OCI-LY3 (cell line): ENCODE data around the gene MBOAT7.

ENCODE experiments used
- H2AFZ ChIP-seq: fragments of 200-600, 300-600 bp; shearing (Covaris generic); 2 replicates; pipeline ENCODE4 v1.6.0; 2014; ENCODE audit warnings: antibody characterized with exemption, low read depth, low read length
- H3K27ac ChIP-seq: fragments of 200-600, 300-600 bp; sonication (generic); 2 replicates; pipeline ENCODE4 v1.5.1; 2014; ENCODE audit warnings: mild to moderate bottlenecking, low read length, moderate library complexity, mixed read lengths
- H3K27me3 ChIP-seq: fragments of 200-600, 300-600 bp; sonication (generic); 2 replicates; pipeline ENCODE4 v1.6.1; 2014; ENCODE audit warnings: low read depth, low read length, mixed read lengths
- H3K36me3 ChIP-seq: fragments of 200-600, 300-600 bp; sonication (generic); replicated peaks from 2 replicates; pipeline ENCODE3; 2014; ENCODE audit warnings: low read depth, low read length, mixed read lengths
- H3K4me1 ChIP-seq: fragments of 300-600, 200-600 bp; sonication (generic); 2 replicates; pipeline ENCODE4 v1.6.1; 2014; ENCODE audit warnings: low read length, mixed read lengths
- H3K4me2 ChIP-seq: fragments of 200-600, 300-600 bp; sonication (generic); 2 replicates; pipeline ENCODE4 v1.6.1; 2014; ENCODE audit warnings: low read length, mixed read lengths
- H3K4me3 ChIP-seq: fragments of 300-600, 200-600 bp; sonication (generic); 2 replicates; pipeline ENCODE4 v1.5.1; 2014; ENCODE audit warnings: antibody characterized with exemption, mild to moderate bottlenecking, low read length, moderate library complexity
- H3K79me2 ChIP-seq: fragments of 300-600, 200-600 bp; shearing (Covaris generic); 2 replicates; pipeline ENCODE4 v1.6.1; 2014; ENCODE audit warnings: mild to moderate bottlenecking, low read length, mixed read lengths
- H3K9ac ChIP-seq: fragments of 300-600, 200-600 bp; shearing (Covaris generic); 2 replicates; pipeline ENCODE4 v1.6.0; 2014; ENCODE audit warnings: mild to moderate bottlenecking, low read length, moderate library complexity
- H3K9me3 ChIP-seq: fragments of 200-600, 300-600 bp; shearing (Covaris generic); 2 replicates; pipeline ENCODE4 v1.6.1; 2014; ENCODE audit warnings: low read length, mixed read lengths; ENCODE audit not compliant: insufficient read depth
- H4K20me1 ChIP-seq: fragments of 200-600, 300-600 bp; sonication (generic); 2 replicates; pipeline ENCODE4 v1.6.1; 2016; ENCODE audit warnings: low read length, mixed read lengths; ENCODE audit not compliant: insufficient read depth
- CTCF ChIP-seq: fragments of 200-600, 300-600 bp; sonication (generic); IDR thresholded peaks from 2 replicates; pipeline ENCODE4 v1.5.1; 2014; ENCODE audit warnings: antibody characterized with exemption, low read length, low read depth
- EZH2phosphoT487 ChIP-seq: fragments of 200-600 bp; shearing (Covaris generic); IDR thresholded peaks from 2 replicates; pipeline ENCODE4 v1.6.1; 2018; ENCODE audit warnings: antibody characterized with exemption, mixed run types, low read depth

Gene MBOAT7

GRCh38 chr19:54193011-54193410, 3.6 kb upstream of the MBOAT7 start:
- Histone ChIP-seq H3K27ac (no peak overlapping the region), H3K9me3 (no peaks in the 10 kb centered on the region), H3K4me2 (no peak overlapping the region), H2AFZ (no peak overlapping the region), H3K4me3 (no peak overlapping the region), H4K20me1 (no peaks in the 10 kb centered on the region), H3K36me3 (peaks cover 24% of the 10 kb centered on the region), H3K27me3 (no peaks in the 10 kb centered on the region), H3K9ac (no peak overlapping the region), H3K79me2 (peaks cover 24% of the 10 kb centered on the region), H3K4me1 (peaks cover 15% of the 10 kb centered on the region)
- TF ChIP-seq CTCF = no peak
- no peak for TF ChIP-seq EZH2phosphoT487

GRCh38 chr19:54191811-54192453, 2.6 kb upstream of the MBOAT7 start:
- peak overlapping the region; percentile 78 for H3K9ac ChIP-seq
- no peaks in the 10 kb centered on the region for H3K9me3 ChIP-seq
- no peak overlapping the region for H2AFZ ChIP-seq
- H3K36me3 ChIP-seq = peaks cover 27% of the 10 kb centered on the region
- H3K4me3 ChIP-seq = peak overlapping the region; percentile 83
- TF ChIP-seq CTCF (no peak), EZH2phosphoT487 (no peak)
- H3K4me2 ChIP-seq = peak overlapping the region; percentile 89
- no peaks in the 10 kb centered on the region for H3K27me3 ChIP-seq
- peaks cover 16% of the 10 kb centered on the region for H3K4me1 ChIP-seq
- H3K27ac ChIP-seq = peak overlapping the region; percentile 89; the same call in 1 of the 2 replicates
- H3K79me2 ChIP-seq = peaks cover 25% of the 10 kb centered on the region
- H4K20me1 ChIP-seq = no peaks in the 10 kb centered on the region

GRCh38 chr19:54191011-54191810, 1.8 kb upstream of the MBOAT7 start, which contains the start of gene TSEN34:
Gene TSEN34 (plus strand): TSS chr19:54191308. CDS start chr19:54191365, 57 bp downstream.
- Histone ChIP-seq H3K9me3 (no peaks in the 10 kb centered on the region), H2AFZ (peak within 1 kb of the TSS; percentile 81)
- TF ChIP-seq CTCF (no peak), EZH2phosphoT487 (no peak)

GRCh38 chr19:54190503-54191010, 1.2 kb upstream of the MBOAT7 start:
- H3K79me2 ChIP-seq = peaks cover 25% of the 10 kb centered on the region
- TF ChIP-seq EZH2phosphoT487 (no peak), CTCF (no peak)
- peak overlapping the region; percentile 89 for H3K27ac ChIP-seq
- peaks cover 26% of the 10 kb centered on the region for H3K36me3 ChIP-seq
- H3K4me3 ChIP-seq = peak overlapping the region; percentile 83
- H3K9me3 ChIP-seq = no peaks in the 10 kb centered on the region
- H3K9ac ChIP-seq = peak overlapping the region; percentile 93
- H3K27me3 ChIP-seq = no peaks in the 10 kb centered on the region
- peak overlapping the region; percentile 89 for H3K4me2 ChIP-seq
- H4K20me1 ChIP-seq = no peaks in the 10 kb centered on the region
- peak overlapping the region; percentile 81 for H2AFZ ChIP-seq
- peaks cover 16% of the 10 kb centered on the region for H3K4me1 ChIP-seq

More at GRCh38 chr19:54191011-54191810, 1.8 kb upstream of the MBOAT7 start, which contains the start of gene TSEN34:
- Histone ChIP-seq H4K20me1 (no peaks in the 10 kb centered on the region), H3K4me1 (peaks cover 16% of the 10 kb centered on the region), H3K9ac (peak within 1 kb of the TSS; percentile 93), H3K27ac (peak within 1 kb of the TSS; percentile 89), H3K27me3 (no peaks in the 10 kb centered on the region), H3K4me3 (peak within 1 kb of the TSS; percentile 83), H3K79me2 (peaks cover 25% of the 10 kb centered on the region), H3K36me3 (peaks cover 27% of the 10 kb centered on the region), H3K4me2 (peak within 1 kb of the TSS; percentile 89)
